EL (cell line): ENCODE results near the gene BRAT1.

Source experiments
- DNase-seq: peaks from one replicate; pipeline ENCODE4 v3.0.0-alpha.2; 2016

Gene BRAT1

DNA sequence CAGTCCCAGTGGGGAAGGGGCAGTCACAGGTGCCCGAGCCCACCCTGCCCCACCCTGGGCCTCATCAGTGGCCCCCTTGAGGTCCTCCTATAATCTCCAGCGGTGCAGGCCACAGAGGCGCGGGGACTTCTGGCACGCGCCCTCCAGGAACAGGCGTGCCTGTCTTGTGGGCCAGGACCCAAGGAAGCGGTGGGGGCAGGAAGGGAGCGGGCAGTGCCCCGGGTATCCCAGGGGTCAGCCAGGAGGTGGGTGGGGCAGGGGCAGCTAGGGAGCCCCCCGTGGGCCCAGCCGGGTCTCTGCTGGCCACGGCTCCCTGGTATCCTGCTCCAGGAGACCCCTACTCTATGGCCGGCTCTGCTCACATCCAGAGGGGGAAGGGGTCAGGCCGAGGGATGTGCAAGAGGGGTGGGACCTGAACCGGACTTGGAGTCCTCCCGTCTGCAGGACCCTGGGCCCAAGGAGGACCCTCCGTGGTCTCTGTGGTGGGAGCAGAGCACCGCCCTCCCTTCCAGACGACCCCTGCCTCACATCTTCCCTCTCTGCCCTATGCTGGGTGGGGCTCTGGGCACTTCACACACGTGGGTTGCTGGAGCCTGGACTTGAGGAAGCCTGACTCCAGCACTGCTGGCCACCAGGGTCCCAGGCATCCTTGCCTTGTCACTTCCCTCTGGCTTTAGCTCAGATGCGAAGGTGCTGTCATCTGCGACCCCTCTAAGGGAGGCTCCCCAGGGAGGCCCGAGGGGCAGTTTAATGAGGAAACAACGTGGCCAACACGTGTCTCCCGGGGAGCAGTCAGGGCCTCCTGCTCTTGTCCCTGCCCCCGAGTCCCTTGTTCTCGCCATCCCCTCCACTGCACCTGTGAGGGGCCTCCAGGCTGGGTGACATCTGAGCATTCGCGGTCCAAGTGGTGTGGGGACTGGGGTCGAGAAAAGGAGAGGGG lies 60.9 kb downstream of the BRAT1 start:
- DNase-seq = no peak

DNA sequence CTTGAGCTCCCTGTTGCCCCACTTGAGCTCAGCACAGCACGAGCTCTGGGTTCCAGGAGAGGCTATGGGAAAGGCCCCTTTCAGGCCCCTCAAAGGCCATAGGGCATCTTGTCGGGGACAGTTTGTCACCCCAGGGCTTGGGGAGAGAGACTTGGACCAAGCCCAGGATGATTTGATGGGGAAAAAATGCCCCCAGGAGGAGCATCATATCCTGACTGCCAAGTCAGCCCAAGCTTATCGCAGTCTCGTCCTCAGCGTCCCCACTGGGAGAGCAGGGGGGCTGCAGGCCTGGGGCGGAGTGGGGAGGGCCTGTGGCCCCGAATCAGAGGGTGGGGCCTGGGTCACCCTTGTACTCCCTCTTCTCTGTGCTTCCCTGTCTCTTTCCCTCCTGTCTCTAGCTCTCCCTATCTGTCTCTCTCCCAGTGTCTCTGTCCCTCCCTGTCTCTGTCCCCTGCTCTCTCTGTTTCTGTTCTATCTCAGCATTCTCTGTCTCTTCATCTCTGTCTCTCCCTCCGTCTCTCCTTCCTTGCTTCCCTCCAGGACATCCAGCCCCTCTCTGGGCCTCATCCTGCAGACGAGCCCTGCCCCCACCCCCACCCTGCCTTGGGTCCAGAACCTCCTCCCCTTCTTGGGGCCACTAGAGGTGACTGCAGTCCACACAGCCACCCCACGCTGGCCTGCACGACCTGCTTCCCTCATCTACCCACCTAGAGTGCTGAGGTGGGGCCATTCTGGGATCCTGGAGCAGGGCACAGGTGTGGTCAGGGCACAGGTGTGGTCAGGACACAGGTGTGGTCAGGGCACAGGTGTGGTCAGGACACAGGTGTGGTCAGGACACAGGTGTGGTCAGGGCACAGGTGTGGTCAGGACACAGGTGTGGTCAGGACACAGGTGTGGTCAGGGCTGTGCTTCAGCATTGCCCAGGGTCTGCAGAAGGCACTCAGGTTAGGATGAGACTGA lies 61.8 kb downstream of the BRAT1 start:
- DNase-seq = peak; percentile 62

DNA sequence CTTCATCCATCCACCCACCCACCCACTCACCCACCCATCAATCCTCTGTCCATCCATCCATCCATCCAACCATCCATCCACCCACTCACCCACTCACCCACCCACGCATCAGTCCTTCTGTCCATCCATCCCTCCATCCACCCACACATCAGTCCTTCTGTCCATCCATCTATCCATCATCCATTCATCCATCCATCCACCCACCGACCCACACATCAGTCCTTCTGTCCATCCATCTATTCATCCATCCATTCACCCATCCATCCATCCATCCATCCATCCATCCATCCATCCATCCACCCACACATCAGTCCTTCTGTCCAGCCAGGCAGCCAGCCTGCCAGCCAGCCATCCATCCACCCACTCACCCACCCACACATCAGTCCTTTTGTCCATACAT lies 63.3 kb downstream of the BRAT1 start:
- DNase-seq = no peak

DNA sequence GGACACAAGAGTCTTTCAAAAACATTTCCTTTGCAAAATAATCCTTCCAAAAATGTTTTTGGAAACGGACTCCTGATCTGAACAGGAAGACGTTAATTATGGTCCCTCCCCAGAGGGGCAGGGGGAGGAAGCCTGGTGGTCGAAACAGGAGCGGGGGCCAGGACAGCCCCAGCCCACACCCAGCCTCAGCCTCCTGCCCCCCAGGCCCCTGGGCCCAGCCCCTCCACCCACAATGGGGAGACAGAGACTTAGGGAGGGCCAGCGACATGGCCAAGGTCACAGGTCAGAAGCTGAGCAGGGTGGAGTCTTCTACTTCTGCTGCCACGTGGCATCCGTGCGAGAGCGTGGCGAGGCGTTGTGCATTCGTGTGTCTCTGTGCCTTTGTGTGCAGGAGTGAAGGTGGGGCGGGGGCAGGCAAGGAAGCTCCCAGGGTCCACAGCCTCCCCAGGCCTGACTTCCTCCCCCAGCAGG lies 65.1 kb downstream of the BRAT1 start:
- DNase-seq = no peak

DNA sequence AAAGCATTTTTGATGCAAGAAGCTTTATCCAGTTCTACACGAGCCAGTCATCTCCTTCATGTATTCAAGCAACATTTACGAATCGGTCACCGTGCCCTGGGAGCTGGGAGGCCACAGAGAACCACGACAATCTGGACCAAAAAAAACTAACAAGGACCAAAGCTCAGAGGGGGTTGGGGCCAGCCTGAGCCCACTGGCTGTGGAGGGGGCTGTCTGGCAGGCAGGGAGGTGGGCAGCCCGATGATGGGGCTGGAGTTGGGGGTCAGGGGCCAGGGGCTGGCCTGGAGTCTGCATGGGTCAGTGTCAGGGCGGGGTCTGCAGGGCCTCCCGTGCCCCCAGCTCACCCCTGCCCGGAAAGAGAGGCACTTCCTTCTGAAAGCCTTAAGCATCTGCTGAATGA lies 66.6 kb downstream of the BRAT1 start:
- no peak for DNase-seq

DNA sequence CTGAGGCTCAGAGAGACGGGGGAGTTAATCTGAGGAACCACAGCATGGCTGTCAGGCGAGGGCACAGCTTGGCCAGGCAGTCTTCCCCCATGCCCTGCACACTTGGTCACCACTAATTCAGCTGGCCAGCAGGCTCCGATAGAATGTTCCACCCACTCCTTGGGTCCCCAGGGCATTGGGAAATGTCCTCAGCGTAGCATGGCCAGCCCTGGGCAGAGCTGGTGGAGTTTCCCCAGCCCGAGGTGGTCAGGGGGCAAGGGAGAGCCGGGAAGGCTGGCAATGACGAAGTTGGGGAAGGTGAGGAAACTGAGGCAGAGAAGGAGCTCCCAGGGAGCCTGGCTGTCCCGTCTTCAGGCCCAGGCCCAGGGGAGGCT lies 67.1 kb downstream of the BRAT1 start:
- peak; percentile 30 for DNase-seq
